Measurements from ENCODE around the gene KLHL40. TPM values are rescaled to one million over a fixed set of nuclear protein-coding genes. Genes with fewer than 3 reads are reported as not detected.

Gene KLHL40
- total and polyA plus RNA-seq, 9 of the 15 experiments (the other 6 are each of a cell fraction or from before 2014, with no cell fraction given) = not detected

DNA sequence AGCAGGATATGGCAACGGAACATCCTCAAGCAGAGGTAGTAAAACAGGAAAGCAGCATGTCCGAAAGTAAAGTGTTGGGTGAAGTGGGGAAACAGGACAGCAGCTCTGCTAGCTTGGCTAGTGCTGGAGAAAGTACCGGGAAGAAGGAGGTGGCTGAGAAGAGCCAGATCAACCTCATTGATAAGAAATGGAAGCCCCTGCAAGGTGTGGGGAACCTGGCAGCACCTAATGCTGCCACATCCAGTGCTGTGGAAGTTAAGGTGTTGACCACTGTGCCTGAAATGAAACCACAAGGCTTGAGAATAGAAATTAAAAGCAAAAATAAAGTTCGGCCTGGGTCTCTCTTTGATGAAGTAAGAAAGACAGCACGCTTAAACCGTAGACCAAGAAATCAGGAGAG, 46.1 kb upstream of the KLHL40 start:
- in situ Hi-C loops (cut with MboI) = loop anchor here (5.0 kb wide), 1 partner anchor 72 kb away; no protein-coding TSS in a partner anchor
- Histone ChIP-seq H3K9ac (ENCODE audit: insufficient read depth in 1 of 2, low read depth in 2 of 2, low read length in 2 of 2) (no peak overlapping the region), H4K20me1 (replicated peaks; ENCODE audit: control insufficient read depth, insufficient read depth, low read length) (no peaks in the 10 kb centered on the region), H3K9me3 (replicated peaks; ENCODE audit: control insufficient read depth, insufficient read depth, low read depth, low read length) (no peaks in the 10 kb centered on the region), H3K4me2 (ENCODE audit: insufficient read depth, low read length) (no peak overlapping the region), H3K79me2 (ENCODE audit: control insufficient read depth, insufficient read depth, low read length) (peaks cover 11% of the 10 kb centered on the region; the same call in 1 of the 3 replicates), H3K27ac (ENCODE audit: extremely low read depth, low read depth, low read length) (no peak overlapping the region), H3K4me1 (replicated peaks in 1 of 2; ENCODE audit: control insufficient read depth in 2 of 2, insufficient read depth in 2 of 2, low read length in 2 of 2) (no peaks in the 10 kb centered on the region; a peak in 1 of 5 replicates), H3K4me3 (no peak overlapping the region), H3K27me3 (ENCODE audit: control insufficient read depth in 2 of 2, insufficient read depth in 2 of 2, low read length in 2 of 2) (no peaks in the 10 kb centered on the region), H3K36me3 (ENCODE audit: control insufficient read depth, insufficient read depth, low read length) (peaks cover 93% of the 10 kb centered on the region), H3K9me1 (ENCODE audit: control insufficient read depth, insufficient read depth, low read length) (no peaks in the 10 kb centered on the region), H2AFZ (ENCODE audit: low read depth, low read length) (no peak overlapping the region)
- intact Hi-C loops (cut with micrococcal nuclease) = no loop called here
- POLR2A ChIA-PET = interaction anchor here (0.5 to 4.9 kb wide), 6 partner anchors 9 to 52 kb away, joined by 3 to 37 read pairs (median 4); no protein-coding TSS in a partner anchor
- CTCF ChIA-PET (ENCODE audit: low intra/inter-chr PET ratio) = no interaction called here
- no peak for DNase-seq (ENCODE audit: extremely low read depth in 1 of 4, low spot score in 3 of 4)
- 94% methylated on average over 6 of the region's 6 CpGs for WGBS (ENCODE audit: insufficient coverage, low coverage, missing lambda C conversion rate)
- no TSS peak for BruUV-seq (replicated peaks)
- FAIRE-seq = no peak
- no peak for ATAC-seq
- TF ChIP-seq TAF7 (tag; IDR thresholded peaks at IDR 0.05) = no peak
- TF ChIP-seq, protein P1, sequence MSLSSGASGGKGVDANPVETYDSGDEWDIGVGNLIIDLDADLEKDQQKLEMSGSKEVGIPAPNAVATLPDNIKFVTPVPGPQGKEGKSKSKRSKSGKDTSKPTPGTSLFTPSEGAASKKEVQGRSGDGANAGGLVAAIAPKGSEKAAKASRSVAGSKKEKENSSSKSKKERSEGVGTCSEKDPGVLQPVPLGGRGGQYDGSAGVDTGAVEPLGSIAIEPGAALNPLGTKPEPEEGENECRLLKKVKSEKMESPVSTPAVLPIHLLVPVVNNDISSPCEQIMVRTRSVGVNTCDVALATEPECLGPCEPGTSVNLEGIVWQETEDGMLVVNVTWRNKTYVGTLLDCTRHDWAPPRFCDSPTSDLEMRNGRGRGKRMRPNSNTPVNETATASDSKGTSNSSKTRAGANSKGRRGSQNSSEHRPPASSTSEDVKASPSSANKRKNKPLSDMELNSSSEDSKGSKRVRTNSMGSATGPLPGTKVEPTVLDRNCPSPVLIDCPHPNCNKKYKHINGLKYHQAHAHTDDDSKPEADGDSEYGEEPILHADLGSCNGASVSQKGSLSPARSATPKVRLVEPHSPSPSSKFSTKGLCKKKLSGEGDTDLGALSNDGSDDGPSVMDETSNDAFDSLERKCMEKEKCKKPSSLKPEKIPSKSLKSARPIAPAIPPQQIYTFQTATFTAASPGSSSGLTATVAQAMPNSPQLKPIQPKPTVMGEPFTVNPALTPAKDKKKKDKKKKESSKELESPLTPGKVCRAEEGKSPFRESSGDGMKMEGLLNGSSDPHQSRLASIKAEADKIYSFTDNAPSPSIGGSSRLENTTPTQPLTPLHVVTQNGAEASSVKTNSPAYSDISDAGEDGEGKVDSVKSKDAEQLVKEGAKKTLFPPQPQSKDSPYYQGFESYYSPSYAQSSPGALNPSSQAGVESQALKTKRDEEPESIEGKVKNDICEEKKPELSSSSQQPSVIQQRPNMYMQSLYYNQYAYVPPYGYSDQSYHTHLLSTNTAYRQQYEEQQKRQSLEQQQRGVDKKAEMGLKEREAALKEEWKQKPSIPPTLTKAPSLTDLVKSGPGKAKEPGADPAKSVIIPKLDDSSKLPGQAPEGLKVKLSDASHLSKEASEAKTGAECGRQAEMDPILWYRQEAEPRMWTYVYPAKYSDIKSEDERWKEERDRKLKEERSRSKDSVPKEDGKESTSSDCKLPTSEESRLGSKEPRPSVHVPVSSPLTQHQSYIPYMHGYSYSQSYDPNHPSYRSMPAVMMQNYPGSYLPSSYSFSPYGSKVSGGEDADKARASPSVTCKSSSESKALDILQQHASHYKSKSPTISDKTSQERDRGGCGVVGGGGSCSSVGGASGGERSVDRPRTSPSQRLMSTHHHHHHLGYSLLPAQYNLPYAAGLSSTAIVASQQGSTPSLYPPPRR (CRISPR knock-in tag; IDR thresholded peaks at IDR 0.05; ENCODE audit: borderline replicate concordance) = no peak
- TF ChIP-seq, protein P2, sequence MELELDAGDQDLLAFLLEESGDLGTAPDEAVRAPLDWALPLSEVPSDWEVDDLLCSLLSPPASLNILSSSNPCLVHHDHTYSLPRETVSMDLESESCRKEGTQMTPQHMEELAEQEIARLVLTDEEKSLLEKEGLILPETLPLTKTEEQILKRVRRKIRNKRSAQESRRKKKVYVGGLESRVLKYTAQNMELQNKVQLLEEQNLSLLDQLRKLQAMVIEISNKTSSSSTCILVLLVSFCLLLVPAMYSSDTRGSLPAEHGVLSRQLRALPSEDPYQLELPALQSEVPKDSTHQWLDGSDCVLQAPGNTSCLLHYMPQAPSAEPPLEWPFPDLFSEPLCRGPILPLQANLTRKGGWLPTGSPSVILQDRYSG (tag; conservative IDR thresholded peaks at IDR 0.05; ENCODE audit: low read depth) = no peak
- peak; percentile 45; the same call in 1 of the 2 replicates for TF ChIP-seq SUPT5H (IDR thresholded peaks at IDR 0.05)
- TF ChIP-seq ZNF445 (CRISPR knock-in tag; IDR thresholded peaks at IDR 0.05; ENCODE audit: low read depth) = no peak
- peak; percentile 49; the same call in 1 of the 2 replicates for TF ChIP-seq GATA2 (CRISPR knock-in tag; IDR thresholded peaks at IDR 0.05)
